HG03558 (cell line): ENCODE results near the gene ARPC2.

Source experiments
- ATAC-seq: cut with Tn5 transposase; IDR thresholded peaks from one replicate; pipeline ENCODE4 v1.9.1; 2021; ENCODE audit warnings: moderate number of reproducible peaks; ENCODE audit not compliant: unreplicated experiment; ENCODE audit errors: extremely low read depth

The ARPC2 gene

DNA sequence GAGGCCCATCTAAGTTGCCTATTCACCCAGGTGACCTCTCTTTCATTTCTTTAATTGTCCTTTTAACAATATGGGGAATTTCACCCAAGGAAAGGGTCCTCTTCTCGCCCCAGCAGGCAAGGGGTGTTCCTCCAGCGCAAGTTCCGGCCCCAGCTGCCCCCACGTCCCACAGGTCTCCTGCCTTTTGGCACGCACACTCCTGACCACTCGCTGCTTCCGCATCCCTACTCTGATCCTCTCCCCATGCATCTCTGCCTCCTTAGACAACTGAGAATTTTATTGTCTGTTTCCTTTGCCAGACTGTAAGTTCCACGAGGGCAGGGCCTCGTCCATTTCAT is 684 bp upstream of the ARPC2 start:
- ATAC-seq, result no peak

DNA sequence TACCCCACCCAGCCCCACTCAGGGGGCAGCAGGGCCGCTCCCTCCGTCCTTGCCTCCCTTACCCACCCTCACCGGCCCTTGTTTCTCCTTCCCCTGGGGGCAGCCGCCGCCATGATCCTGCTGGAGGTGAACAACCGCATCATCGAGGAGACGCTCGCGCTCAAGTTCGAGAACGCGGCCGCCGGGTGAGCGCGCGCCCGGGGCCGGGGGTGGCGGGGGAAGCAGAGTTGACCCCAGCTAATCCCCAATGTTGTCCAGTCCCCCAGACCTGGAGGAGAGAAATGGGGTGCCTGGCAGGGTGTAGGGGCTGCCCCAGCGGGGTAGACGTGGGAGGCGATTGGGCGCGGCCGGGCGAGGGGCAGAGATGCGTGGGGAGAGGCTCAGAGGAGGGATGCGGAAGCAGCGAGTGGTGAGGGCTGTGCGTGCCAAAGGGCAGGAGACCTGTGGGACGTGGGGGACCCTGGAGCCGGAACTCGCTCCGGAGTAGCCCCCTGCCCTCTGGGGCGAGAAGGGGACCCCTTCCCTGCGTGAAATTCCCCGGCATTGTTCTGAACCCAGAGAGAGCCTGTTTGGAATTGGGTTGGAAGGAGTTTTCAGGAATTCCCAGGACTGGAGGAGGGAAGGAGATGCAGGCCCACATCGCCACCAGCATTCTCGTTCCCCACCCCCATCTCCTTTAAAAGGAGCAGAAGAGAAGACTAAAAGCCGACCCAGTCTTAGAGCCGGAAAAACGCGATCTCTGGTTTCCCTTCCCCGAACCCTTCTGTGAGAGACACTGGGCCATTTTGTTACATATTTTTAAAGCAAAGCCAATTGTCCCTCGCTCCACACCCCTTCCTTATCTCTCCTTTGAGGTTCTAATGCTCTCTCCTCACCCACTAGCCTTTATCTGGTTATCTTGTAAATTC is 625 bp downstream of the ARPC2 start:
- no peak for ATAC-seq

GRCh38 chr2:218218268-218219185 is 1.5 kb downstream of the ARPC2 start:
- no peak for ATAC-seq

DNA sequence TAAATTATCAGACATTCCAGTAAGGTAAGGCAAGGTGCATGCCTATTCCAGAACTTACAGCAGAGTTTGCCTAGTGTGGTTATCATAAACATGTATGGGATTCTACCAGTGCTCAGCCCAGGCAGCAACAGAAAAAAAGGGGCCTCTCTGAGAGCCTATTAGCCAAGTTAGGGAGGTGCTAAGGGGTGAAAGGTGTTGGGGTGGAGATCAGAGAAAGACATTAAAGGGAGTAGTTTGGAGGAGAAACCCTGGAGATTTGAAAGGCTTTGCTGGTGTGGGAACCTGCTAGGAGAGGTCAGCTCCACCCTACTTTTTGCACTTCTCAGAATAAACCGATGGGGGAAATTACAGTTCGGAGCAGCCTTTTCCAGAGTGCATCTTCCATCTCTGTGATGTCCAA is 2.9 kb downstream of the ARPC2 start:
- ATAC-seq, result no peak

- no peak for ATAC-seq
Observed at GRCh38 chr2:218221000-218221399, 4.0 kb downstream of the ARPC2 start.

GRCh38 chr2:218223046-218223445 is 6.1 kb downstream of the ARPC2 start:
- no peak for ATAC-seq

- no peak for ATAC-seq
Observed at GRCh38 chr2:218224186-218224585, 7.2 kb downstream of the ARPC2 start.

GRCh38 chr2:218226903-218227302 is 9.9 kb downstream of the ARPC2 start:
- ATAC-seq, result no peak

- no peak for ATAC-seq
Observed at GRCh38 chr2:218228366-218229090, 11.5 kb downstream of the ARPC2 start.

- ATAC-seq, result peak; percentile 84
Observed at GRCh38 chr2:218229239-218229638, 12.2 kb downstream of the ARPC2 start.

DNA sequence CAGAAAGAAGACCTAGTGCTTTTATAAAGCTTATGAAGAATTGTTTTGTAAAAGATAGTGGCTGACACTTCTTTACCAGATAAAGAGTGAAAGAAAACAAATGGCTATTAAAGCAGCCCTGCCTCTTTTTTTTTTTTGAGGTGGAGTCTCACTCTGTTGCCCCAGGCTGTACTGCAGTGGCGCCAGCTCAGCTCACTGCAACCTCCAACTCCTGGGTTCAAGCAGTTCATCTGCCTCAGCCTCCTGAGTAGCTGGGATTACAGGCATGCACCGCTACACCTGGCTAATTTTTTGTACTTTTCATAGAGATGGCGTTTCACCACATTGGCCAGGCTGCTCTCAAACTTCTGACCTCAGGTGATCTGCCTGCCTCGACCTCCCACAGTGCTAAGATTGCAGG is 12.9 kb downstream of the ARPC2 start:
- no peak for ATAC-seq

GRCh38 chr2:218230882-218231281 is 13.9 kb downstream of the ARPC2 start:
- peak; percentile 50 for ATAC-seq

DNA sequence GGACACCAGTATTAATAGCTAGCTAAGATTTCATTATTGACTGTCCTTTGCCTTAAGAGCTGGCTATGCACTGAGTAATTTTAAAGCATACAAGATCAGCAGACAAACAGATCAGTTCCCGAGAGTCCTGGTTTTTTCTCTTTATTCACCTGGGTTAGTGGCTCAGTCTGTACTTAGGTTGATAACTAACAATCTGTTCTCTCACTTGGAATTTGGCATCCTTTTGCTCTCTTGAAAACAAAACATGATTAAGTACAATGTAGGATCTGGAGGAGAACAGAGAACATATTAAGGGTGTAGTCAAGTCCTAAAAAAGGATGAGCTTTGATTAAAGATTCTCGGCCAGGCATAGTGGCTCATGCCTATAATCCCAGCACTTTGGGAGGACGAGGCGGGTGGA is 16.6 kb downstream of the ARPC2 start:
- ATAC-seq, result no peak

DNA sequence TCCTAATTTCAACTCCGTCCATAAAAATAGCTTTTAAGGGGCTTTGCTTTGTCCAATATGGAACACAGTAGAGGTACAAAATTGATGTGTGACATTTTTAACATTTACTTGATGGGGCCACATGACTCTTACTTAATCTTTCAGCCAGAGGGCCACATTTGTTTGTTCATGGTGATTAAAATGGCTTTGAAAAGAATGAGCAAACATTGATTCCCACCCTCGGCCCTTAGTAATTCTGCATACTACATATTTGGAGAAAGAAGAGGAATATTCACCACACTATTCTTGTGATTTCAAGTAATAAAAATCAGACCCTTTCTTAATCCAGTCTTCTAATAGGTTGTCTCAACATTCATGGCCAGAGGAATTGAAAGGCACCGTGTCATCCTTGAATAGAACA is 17.5 kb downstream of the ARPC2 start:
- no peak for ATAC-seq

GRCh38 chr2:218235017-218235416 is 18.0 kb downstream of the ARPC2 start:
- ATAC-seq, result no peak

DNA sequence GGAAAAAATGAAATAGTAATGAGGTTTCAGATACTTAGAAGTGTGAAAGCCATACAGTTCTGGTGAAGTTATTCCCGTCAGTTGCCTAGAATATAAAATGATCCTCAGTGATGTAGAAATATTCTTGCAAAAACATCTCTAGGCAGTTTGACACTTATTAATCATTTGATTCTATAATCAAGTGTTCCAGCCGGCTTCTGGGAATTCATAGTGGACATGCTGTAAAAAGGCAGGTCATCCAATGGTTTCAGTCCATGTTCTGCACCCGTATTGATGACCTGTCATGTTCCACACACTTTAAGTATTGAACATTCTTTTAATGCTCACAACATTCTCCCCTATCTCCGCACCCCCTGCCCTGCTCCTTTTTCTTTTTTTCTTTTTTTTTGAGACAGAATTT is 19.8 kb downstream of the ARPC2 start:
- no peak for ATAC-seq

DNA sequence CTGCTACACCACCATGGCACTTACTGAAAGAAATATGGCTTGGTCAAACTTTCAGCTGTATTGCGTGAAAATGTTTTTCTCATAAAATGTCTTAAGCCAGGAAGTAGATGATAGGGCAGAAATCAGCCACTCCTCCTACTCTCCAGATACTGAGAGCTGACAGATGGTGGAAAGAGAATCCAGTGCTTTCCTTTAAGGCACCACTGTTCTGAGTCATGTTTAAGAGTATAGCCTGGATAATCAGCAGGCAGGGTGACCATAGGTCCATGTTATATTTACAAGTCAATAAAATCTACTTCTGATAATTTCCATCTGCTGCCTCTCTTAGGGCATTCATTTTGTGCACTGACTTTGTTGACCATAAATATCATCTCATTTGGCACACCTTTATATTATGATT is 21.9 kb downstream of the ARPC2 start:
- ATAC-seq, result no peak

- ATAC-seq, result no peak
Observed at GRCh38 chr2:218244204-218244603, 27.2 kb downstream of the ARPC2 start.

GRCh38 chr2:218244665-218245064 is 27.7 kb downstream of the ARPC2 start:
- no peak for ATAC-seq

GRCh38 chr2:218245214-218245613 is 28.2 kb downstream of the ARPC2 start:
- no peak for ATAC-seq

DNA sequence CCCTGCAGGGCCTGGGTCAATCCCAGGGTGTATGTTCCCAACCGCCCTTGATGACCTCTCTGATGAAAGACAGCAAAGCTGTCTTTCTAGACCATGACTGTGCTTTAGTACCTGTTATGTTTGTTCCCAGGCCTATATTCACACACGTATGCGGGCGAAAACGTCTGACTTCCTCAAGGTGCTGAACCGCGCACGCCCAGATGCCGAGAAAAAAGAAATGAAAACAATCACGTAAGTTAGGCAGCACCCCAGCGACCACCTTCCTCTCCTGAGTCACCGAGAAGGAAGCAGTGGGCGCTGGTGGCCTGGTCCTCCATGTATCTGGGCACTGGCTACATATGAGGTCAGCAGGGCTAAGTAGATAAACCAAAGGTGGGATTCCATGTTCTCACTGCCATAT is 32.7 kb downstream of the ARPC2 start:
- ATAC-seq, result no peak
